ENCODE data around the gene MTFR1L. TPM values are rescaled to one million over a fixed set of nuclear protein-coding genes. Genes with fewer than 3 reads are reported as not detected.

Gene MTFR1L
- total RNA-seq, 1 experiment from 2014 or later, result 26.2 TPM

GRCh38 chr1:25804964-25805862, 14.5 kb upstream of the MTFR1L start:
- no peaks in the 10 kb centered on the region for H3K4me1 Mint-ChIP-seq (ENCODE audit: low read depth, unreplicated experiment)
- H3K9me3 Mint-ChIP-seq (ENCODE audit: unreplicated experiment), result no peaks in the 10 kb centered on the region
- H3K27ac Mint-ChIP-seq (ENCODE audit: unreplicated experiment), result no peak overlapping the region
- ChIA-PET CTCF (no interaction called here), POLR2A (no interaction called here)
- no peak for DNase-seq
- no TSS peak for BruUV-seq (replicated peaks)
- intact Hi-C loops (cut with micrococcal nuclease; ENCODE audit: unreplicated experiment), result no loop called here
- Histone ChIP-seq H3K27me3 (replicated peaks; ENCODE audit: control insufficient read depth, insufficient read depth, low read length) (no peaks in the 10 kb centered on the region), H3K4me3 (ENCODE audit: low read depth, low read length) (no peak overlapping the region), H3K4me1 (no peaks in the 10 kb centered on the region), H3K36me3 (ENCODE audit: control insufficient read depth, insufficient read depth, low read length) (no peaks in the 10 kb centered on the region; the same call in 1 of the 2 replicates), H3K9me3 (no peaks in the 10 kb centered on the region)
- no peak overlapping the region for H3K4me3 Mint-ChIP-seq (ENCODE audit: unreplicated experiment)
- H3K27me3 Mint-ChIP-seq (ENCODE audit: insufficient read depth, unreplicated experiment), result no peaks in the 10 kb centered on the region
- TF ChIP-seq CTCF (IDR thresholded peaks at IDR 0.05; ENCODE audit: insufficient read depth in 1 of 2, low read depth in 1 of 2, low read length in 1 of 2, severe bottlenecking in 1 of 2, unreplicated experiment in 1 of 2), result no peak
- peaks cover 10% of the 10 kb centered on the region for H3K36me3 Mint-ChIP-seq (ENCODE audit: insufficient read depth, unreplicated experiment)

- Mint-ChIP-seq H3K4me1 (ENCODE audit: low read depth, unreplicated experiment) (no peaks in the 10 kb centered on the region), H3K9me3 (ENCODE audit: unreplicated experiment) (no peaks in the 10 kb centered on the region), H3K4me3 (ENCODE audit: unreplicated experiment) (no peak overlapping the region), H3K36me3 (ENCODE audit: insufficient read depth, unreplicated experiment) (peaks cover 8% of the 10 kb centered on the region), H3K27me3 (ENCODE audit: insufficient read depth, unreplicated experiment) (no peaks in the 10 kb centered on the region), H3K27ac (ENCODE audit: unreplicated experiment) (no peak overlapping the region)
- no peak for TF ChIP-seq CTCF (IDR thresholded peaks at IDR 0.05; ENCODE audit: insufficient read depth in 1 of 2, low read depth in 1 of 2, low read length in 1 of 2, severe bottlenecking in 1 of 2, unreplicated experiment in 1 of 2)
- Histone ChIP-seq H3K4me1 (no peaks in the 10 kb centered on the region), H3K27me3 (replicated peaks; ENCODE audit: control insufficient read depth, insufficient read depth, low read length) (no peaks in the 10 kb centered on the region), H3K4me3 (ENCODE audit: low read depth, low read length) (no peak overlapping the region), H3K36me3 (ENCODE audit: control insufficient read depth, insufficient read depth, low read length) (no peaks in the 10 kb centered on the region; the same call in 1 of the 2 replicates), H3K9me3 (no peaks in the 10 kb centered on the region)
- intact Hi-C loops (cut with micrococcal nuclease; ENCODE audit: unreplicated experiment), result no loop called here
- BruUV-seq (replicated peaks), result no TSS peak
- CTCF ChIA-PET, result no interaction called here
- POLR2A ChIA-PET, result no interaction called here
- no peak for DNase-seq
Measured at GRCh38 chr1:25805863-25806225, 13.9 kb upstream of the MTFR1L start.

- CTCF ChIA-PET, result no interaction called here
- Histone ChIP-seq H3K4me3 (ENCODE audit: low read depth, low read length) (no peak overlapping the region), H3K9me3 (no peaks in the 10 kb centered on the region), H3K4me1 (no peaks in the 10 kb centered on the region), H3K27me3 (replicated peaks; ENCODE audit: control insufficient read depth, insufficient read depth, low read length) (no peaks in the 10 kb centered on the region), H3K36me3 (ENCODE audit: control insufficient read depth, insufficient read depth, low read length) (no peaks in the 10 kb centered on the region; the same call in 1 of the 2 replicates)
- TF ChIP-seq CTCF (IDR thresholded peaks at IDR 0.05; ENCODE audit: insufficient read depth in 1 of 2, low read depth in 1 of 2, low read length in 1 of 2, severe bottlenecking in 1 of 2, unreplicated experiment in 1 of 2), result no peak
- H3K9me3 Mint-ChIP-seq (ENCODE audit: unreplicated experiment), result no peaks in the 10 kb centered on the region
- H3K4me3 Mint-ChIP-seq (ENCODE audit: unreplicated experiment), result no peak overlapping the region
- H3K36me3 Mint-ChIP-seq (ENCODE audit: insufficient read depth, unreplicated experiment), result peaks cover 4% of the 10 kb centered on the region
- POLR2A ChIA-PET, result no interaction called here
- H3K4me1 Mint-ChIP-seq (ENCODE audit: low read depth, unreplicated experiment), result no peaks in the 10 kb centered on the region
- BruUV-seq (replicated peaks), result no TSS peak
- intact Hi-C loops (cut with micrococcal nuclease; ENCODE audit: unreplicated experiment), result no loop called here
- no peak for DNase-seq
- H3K27ac Mint-ChIP-seq (ENCODE audit: unreplicated experiment), result no peak overlapping the region
- H3K27me3 Mint-ChIP-seq (ENCODE audit: insufficient read depth, unreplicated experiment), result no peaks in the 10 kb centered on the region
Measured at GRCh38 chr1:25806418-25806817, 13.3 kb upstream of the MTFR1L start.

Data from Caco-2 (cell line).